Gastroesophageal sphincter (tissue), 4 donors: ENCODE measurements around the gene ASGR2. TPM values are rescaled to one million over a fixed set of nuclear protein-coding genes. Genes with fewer than 3 reads are reported as not detected.

Experiments used
- ATAC-seq: fragments of 150-250 bp; one replicate; pipeline ENCODE4 v1.9.1; 2016; ENCODE audit warnings: mild to moderate bottlenecking, moderate library complexity
- H3K27ac ChIP-seq, 4 donors: fragments of 200-600 bp; sonication (generic) in 3 of 4; 1 replicate in 3 of 4; 2 replicates in 1 of 4; pipeline ENCODE4 v1.5.1; 2016 to 2019
- H3K27me3 ChIP-seq: fragments of 200-600 bp; sonication (generic); one replicate; pipeline ENCODE4 v1.5.1; 2019
- H3K36me3 ChIP-seq, 2 donors: fragments of 200-600 bp; sonication (generic); one replicate each; pipeline ENCODE4 v1.5.1; 2019; ENCODE audit warnings: control low read depth in 1 of 2
- H3K4me1 ChIP-seq, 3 donors: fragments of 200-600 bp; sonication (generic); 1 replicate in 2 of 3; 2 replicates in 1 of 3; pipeline ENCODE4 v1.5.1; 2016 to 2019; ENCODE audit warnings: control low read depth in 2 of 3
- H3K4me3 ChIP-seq, 2 donors: fragments of 200-600 bp; sonication (generic); one replicate each; pipeline ENCODE4 v1.5.1; 2019; ENCODE audit warnings: mild to moderate bottlenecking in 1 of 2, moderate library complexity in 1 of 2
- H3K9me3 ChIP-seq, 3 donors: fragments of 200-600 bp; sonication (generic); one replicate each; pipeline ENCODE4 v1.5.1; 2017 to 2019; ENCODE audit warnings: control low read depth in 2 of 3
- EP300 ChIP-seq: sonication (generic); formaldehyde crosslinking; IDR thresholded peaks from one replicate; pipeline ENCODE4 v1.6.1; 2017; ENCODE audit warnings: antibody characterized with exemption, mild to moderate bottlenecking
- POLR2A ChIP-seq, 2 donors: fragments of 450-650 bp; IDR thresholded peaks; one replicate each; pipeline ENCODE4 v1.6.1; 2017; ENCODE audit warnings: antibody characterized with exemption in 2 of 2, mild to moderate bottlenecking in 2 of 2, moderate library complexity in 1 of 2
- POLR2AphosphoS5 ChIP-seq: sonication (generic); formaldehyde crosslinking; IDR thresholded peaks from one replicate; pipeline ENCODE4 v1.6.1; 2017; ENCODE audit warnings: antibody characterized with exemption
- WGBS, 2 donors: methylation state at CpG; one replicate each; pipeline ENCODE4 v1.1.5; 2018; ENCODE audit warnings: low coverage in 1 of 2; 5-methylcytosine and 5-hydroxymethylcytosine counted together
- total RNA-seq, 4 donors: library from RNA; depleted of rRNA; stranded (reverse); fragments of >200 nt; gene quantifications; one replicate each; pipeline ENCODE4 v1.1.0, GENCODE V29; 2016
- TF ChIP-seq, protein P1 (sequence below), 4 experiments: fragments of 200-600 bp in 2 of 4; fragments of 450-650 bp in 2 of 4; sonication (generic) in 1 of 4; IDR thresholded peaks; one replicate each; pipeline ENCODE4 v1.5.1; 2017 to 2019; ENCODE audit warnings: antibody characterized with exemption in 4 of 4, mild to moderate bottlenecking in 2 of 4, moderate library complexity in 2 of 4

Gene ASGR2
- total RNA-seq, 4 donors from 2014 or later, result 0.79 to 1.3 TPM; not detected in 2

GRCh38 chr17:7144213-7144612 lies 29.6 kb upstream of the ASGR2 start:
- ATAC-seq, result no peak
- peaks cover 57% of the 10 kb centered on the region for H3K27me3 ChIP-seq
- TF ChIP-seq POLR2A (IDR thresholded peaks at IDR 0.05) (no peak), EP300 (no peak), POLR2AphosphoS5 (no peak)
- TF ChIP-seq, protein P1, sequence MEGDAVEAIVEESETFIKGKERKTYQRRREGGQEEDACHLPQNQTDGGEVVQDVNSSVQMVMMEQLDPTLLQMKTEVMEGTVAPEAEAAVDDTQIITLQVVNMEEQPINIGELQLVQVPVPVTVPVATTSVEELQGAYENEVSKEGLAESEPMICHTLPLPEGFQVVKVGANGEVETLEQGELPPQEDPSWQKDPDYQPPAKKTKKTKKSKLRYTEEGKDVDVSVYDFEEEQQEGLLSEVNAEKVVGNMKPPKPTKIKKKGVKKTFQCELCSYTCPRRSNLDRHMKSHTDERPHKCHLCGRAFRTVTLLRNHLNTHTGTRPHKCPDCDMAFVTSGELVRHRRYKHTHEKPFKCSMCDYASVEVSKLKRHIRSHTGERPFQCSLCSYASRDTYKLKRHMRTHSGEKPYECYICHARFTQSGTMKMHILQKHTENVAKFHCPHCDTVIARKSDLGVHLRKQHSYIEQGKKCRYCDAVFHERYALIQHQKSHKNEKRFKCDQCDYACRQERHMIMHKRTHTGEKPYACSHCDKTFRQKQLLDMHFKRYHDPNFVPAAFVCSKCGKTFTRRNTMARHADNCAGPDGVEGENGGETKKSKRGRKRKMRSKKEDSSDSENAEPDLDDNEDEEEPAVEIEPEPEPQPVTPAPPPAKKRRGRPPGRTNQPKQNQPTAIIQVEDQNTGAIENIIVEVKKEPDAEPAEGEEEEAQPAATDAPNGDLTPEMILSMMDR (IDR thresholded peaks at IDR 0.05), result no peak
- 50 to 66% methylated on average over 6 to 10 of the region's 11 CpGs for WGBS, 2 donors
- no peaks in the 10 kb centered on the region for H3K36me3 ChIP-seq
- no peaks in the 10 kb centered on the region for H3K4me1 ChIP-seq
- H3K27ac ChIP-seq, result no peak overlapping the region
- H3K4me3 ChIP-seq, result no peak overlapping the region
- no peaks in the 10 kb centered on the region for H3K9me3 ChIP-seq

DNA sequence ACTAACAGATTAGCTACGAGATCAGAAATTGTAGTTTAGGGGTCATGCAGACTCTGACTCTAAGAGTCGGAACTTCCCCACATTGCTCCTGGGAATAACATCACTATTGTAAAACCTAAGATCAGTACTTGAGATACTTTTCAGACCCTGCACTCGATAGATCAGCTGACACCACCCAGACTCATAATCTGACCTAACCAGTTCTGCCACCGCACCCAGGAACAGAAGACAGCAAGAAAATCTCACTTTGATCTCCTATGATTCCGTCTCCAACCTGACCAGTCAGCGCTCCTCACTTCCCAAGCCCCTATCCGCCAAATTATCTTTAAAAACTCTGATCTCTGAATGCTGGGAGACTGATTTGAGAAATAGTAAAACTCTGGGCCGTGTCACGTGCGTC lies 27.2 kb upstream of the ASGR2 start:
- Histone ChIP-seq H3K4me1 (no peaks in the 10 kb centered on the region), H3K36me3 (no peaks in the 10 kb centered on the region), H3K4me3 (no peak overlapping the region), H3K27me3 (peaks cover 81% of the 10 kb centered on the region), H3K27ac (no peak overlapping the region), H3K9me3 (no peaks in the 10 kb centered on the region)
- TF ChIP-seq, protein P1 (IDR thresholded peaks at IDR 0.05), result no peak
- TF ChIP-seq POLR2AphosphoS5 (no peak), EP300 (no peak)
- WGBS, 2 donors, result 62% methylated on average over 6 to 10 of the region's 10 CpGs
- no peak for ATAC-seq

- Histone ChIP-seq H3K4me1 (peaks cover 0 to 7% (median 0%) of the 10 kb centered on the region in 3 donors), H3K9me3 (no peaks in the 10 kb centered on the region), H3K36me3 (no peaks in the 10 kb centered on the region), H3K27me3 (peaks cover 90% of the 10 kb centered on the region), H3K4me3 (no peak overlapping the region), H3K27ac (no peak overlapping the region)
- WGBS, 2 donors, result 49 to 57% methylated on average over 3 of the region's 10 CpGs
- no peak for ATAC-seq
- TF ChIP-seq, protein P1 (IDR thresholded peaks at IDR 0.05), result no peak
- TF ChIP-seq POLR2A (IDR thresholded peaks at IDR 0.05) (no peak), POLR2AphosphoS5 (no peak), EP300 (no peak)
These were observed 24.8 kb upstream of the ASGR2 start for GRCh38 chr17:7139400-7139799.

- WGBS, 2 donors, result 54 to 64% methylated on average over 3 to 7 of the region's 7 CpGs
- H3K27me3 ChIP-seq, result peaks cover 90% of the 10 kb centered on the region
- TF ChIP-seq POLR2AphosphoS5, result no peak
- TF ChIP-seq POLR2A (IDR thresholded peaks at IDR 0.05), result no peak
- TF ChIP-seq, protein P1 (IDR thresholded peaks at IDR 0.05), result no peak
- no peak for TF ChIP-seq EP300
- H3K4me3 ChIP-seq, result no peak overlapping the region
- no peaks in the 10 kb centered on the region for H3K9me3 ChIP-seq
- no peak for ATAC-seq
- H3K36me3 ChIP-seq, result no peaks in the 10 kb centered on the region
- H3K4me1 ChIP-seq, result peaks cover 0 to 7% (median 0%) of the 10 kb centered on the region in 3 donors
- H3K27ac ChIP-seq, result no peak overlapping the region
These were observed 24.3 kb upstream of the ASGR2 start for GRCh38 chr17:7138800-7139381.

DNA sequence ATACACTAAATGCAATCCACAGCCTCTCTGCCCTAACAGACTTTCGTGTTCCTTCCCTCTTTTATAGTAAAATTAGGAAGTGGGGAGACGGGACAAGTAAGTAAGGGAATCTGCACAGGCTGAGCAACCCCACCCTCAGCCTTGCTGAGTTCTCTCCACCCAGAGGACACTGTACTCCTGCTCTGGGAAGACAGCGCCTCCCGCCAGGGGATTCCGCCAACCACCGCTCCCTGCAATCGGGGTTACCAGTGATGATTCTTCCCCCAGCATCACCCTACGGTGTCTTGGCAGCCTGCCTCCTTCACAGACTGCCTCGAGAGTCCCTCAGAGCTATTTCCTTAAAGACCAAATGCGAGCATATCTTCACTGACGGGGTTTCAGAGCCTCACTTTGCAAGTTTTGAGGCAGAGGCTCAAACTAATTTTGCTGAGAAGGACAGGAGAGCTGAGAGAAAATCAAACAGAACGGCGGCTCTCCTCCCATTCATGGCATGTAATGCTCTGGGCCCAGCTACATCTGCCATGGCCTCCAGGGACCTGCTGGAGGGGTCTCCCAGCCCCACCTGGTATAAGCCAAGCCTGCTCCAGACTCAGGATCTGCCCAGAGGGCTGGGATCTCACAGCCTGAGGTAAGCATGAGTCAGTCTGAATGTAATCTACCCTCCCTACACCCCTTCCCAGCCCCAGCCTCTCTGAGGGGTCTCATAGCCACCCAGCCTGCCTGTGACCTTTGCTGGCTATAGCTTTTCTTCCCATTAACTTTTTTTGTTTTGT lies 22.7 kb upstream of the ASGR2 start:
- ATAC-seq, result peak; percentile 32
- Histone ChIP-seq H3K4me1 (peaks cover 0 to 7% (median 0%) of the 10 kb centered on the region in 3 donors), H3K4me3 (no peak overlapping the region), H3K9me3 (no peaks in the 10 kb centered on the region), H3K27ac (no peak overlapping the region), H3K27me3 (peaks cover 92% of the 10 kb centered on the region), H3K36me3 (no peaks in the 10 kb centered on the region)
- 20 to 27% methylated on average over 7 to 8 of the region's 13 CpGs for WGBS, 2 donors
- TF ChIP-seq EP300 (no peak), POLR2A (IDR thresholded peaks at IDR 0.05) (no peak), POLR2AphosphoS5 (no peak)
- TF ChIP-seq, protein P1 (IDR thresholded peaks at IDR 0.05), result no peak
